Measurements from ENCODE around the gene DMD.

Gene DMD

DNA sequence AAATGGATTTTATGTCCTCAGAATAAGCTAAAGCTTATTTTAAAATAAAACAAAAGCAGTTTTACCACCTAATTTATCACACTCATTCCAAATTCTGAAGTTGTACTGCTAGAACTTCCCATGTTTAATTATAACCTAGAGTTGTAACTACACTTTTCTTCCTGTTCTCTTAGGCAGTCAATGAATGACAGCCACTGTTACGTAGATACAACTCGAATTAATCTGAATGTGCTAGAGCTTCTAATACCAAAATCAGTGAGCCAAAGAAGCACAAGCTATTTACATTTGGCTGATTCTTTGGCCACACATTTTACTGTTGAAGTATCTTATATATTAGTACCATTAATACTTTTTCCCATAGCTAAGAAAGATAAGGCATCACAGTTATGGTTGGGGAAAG lies 2040.6 kb downstream of the DMD start:
- TF ChIP-seq, protein P1, sequence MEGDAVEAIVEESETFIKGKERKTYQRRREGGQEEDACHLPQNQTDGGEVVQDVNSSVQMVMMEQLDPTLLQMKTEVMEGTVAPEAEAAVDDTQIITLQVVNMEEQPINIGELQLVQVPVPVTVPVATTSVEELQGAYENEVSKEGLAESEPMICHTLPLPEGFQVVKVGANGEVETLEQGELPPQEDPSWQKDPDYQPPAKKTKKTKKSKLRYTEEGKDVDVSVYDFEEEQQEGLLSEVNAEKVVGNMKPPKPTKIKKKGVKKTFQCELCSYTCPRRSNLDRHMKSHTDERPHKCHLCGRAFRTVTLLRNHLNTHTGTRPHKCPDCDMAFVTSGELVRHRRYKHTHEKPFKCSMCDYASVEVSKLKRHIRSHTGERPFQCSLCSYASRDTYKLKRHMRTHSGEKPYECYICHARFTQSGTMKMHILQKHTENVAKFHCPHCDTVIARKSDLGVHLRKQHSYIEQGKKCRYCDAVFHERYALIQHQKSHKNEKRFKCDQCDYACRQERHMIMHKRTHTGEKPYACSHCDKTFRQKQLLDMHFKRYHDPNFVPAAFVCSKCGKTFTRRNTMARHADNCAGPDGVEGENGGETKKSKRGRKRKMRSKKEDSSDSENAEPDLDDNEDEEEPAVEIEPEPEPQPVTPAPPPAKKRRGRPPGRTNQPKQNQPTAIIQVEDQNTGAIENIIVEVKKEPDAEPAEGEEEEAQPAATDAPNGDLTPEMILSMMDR (IDR thresholded peaks at IDR 0.05; ENCODE audit: control insufficient read depth, extremely low read depth, insufficient read depth) = no peak
- no peak overlapping the region for H3K4me3 ChIP-seq (ENCODE audit: low read depth, low read length)
- no peak for DNase-seq (ENCODE audit: low read depth)

DNA sequence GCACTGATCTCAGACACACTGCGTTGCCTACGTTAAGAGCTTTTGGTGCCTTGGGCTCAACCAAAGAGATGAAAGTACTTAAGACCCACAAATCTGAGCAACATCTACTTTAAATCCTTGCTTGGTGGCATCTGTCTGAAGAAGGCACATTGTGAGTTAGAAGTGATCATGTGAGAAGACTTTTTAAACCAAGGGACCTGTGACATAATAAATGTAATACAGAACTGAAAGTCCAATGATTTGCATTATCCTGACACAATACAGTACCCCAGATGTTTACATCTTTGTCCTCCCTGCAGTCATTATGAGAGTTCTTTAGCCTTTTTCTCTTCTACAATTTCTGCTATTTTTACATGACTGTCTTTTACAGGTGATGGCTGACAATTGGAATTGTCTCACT lies 2042.8 kb downstream of the DMD start:
- no peak overlapping the region for H3K4me3 ChIP-seq (ENCODE audit: low read depth, low read length)
- TF ChIP-seq, protein P1 (IDR thresholded peaks at IDR 0.05; ENCODE audit: control insufficient read depth, extremely low read depth, insufficient read depth) = no peak
- DNase-seq (ENCODE audit: low read depth) = no peak

DNA sequence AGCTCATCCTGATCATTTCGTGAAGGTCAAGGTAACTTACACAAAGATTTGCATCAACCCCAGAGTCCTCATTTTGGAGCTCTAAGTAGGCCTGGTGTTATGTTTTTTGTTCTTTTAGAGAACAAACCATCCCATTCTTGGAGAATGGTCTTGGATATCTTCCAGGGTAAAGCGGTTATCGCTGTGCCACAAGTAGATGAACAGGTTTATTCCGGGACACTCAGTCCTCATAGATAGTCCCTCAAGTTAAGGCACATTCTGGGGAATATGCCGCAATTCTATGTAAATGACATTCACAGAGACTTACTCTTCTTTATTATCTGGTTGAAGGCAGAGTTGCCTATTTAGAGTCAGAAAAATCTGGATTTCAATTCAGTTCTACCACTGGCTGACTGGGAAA lies 2044.5 kb downstream of the DMD start:
- H3K4me3 ChIP-seq (ENCODE audit: low read depth, low read length) = no peak overlapping the region
- no peak for DNase-seq (ENCODE audit: low read depth)
- TF ChIP-seq, protein P1 (IDR thresholded peaks at IDR 0.05; ENCODE audit: control insufficient read depth, extremely low read depth, insufficient read depth) = no peak

DNA sequence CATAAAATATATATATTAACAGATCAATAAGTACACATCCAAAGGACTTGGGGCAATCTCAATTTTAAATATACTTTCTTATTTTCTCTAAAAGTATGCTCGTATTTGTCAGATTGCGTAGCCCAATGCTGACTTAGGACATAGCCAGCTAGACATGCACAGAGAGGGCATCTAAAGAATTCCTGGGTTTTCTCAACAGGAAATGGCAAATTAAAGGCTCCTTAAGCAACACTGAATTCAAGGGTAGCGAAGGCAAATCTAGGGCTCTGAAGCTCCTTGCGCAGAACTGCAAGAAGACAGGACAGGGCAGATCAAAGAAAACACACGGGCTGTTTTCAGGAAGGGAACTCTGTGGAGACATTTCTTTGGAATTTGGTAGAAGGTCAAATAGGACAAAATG lies 2044.9 kb downstream of the DMD start:
- DNase-seq (ENCODE audit: low read depth) = no peak
- TF ChIP-seq, protein P1 (IDR thresholded peaks at IDR 0.05; ENCODE audit: control insufficient read depth, extremely low read depth, insufficient read depth) = no peak

DNA sequence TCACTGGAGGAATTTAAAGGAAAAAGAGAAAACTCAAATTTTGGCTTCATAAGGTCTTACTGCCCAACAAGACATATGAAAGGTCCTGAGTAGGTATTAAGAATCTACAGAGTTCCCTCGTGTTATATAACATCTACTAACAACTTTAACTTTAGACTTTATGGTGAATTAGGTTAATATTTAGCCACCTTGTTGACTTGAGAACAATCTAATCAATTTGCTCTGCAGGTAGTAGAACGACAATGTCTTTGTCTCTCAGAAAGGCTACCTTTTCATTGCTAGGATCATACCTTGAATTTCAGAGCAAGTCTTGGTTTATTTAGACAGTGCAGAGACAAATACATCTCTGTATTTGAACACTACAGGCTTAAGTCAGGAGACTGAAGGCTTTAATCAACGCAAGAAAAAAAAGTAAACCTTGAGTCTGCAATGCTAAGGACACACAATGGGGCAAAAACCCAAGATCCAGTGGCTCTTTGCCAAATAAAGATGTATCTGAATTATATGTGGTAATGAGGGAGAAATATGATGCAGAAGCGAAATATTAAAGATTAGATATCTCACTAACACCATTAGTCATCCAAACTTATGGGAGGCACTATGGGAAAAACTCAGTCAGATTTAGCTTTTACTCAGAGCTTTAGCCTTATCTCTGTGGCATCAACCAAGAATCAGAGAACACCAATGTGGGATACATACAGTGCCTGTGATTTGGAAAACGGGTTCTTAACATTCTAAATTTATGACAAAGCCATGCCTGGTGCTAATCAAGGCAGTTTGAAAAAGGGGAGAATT lies 2045.9 kb downstream of the DMD start:
- no peak overlapping the region for H3K4me3 ChIP-seq (ENCODE audit: low read depth, low read length)
- TF ChIP-seq, protein P1 (IDR thresholded peaks at IDR 0.05; ENCODE audit: control insufficient read depth, extremely low read depth, insufficient read depth) = no peak
- no peak for DNase-seq (ENCODE audit: low read depth)

More for the DNA sequence above, 2044.9 kb downstream of the DMD start:
- H3K4me3 ChIP-seq (ENCODE audit: low read depth, low read length) = no peak overlapping the region

DNA sequence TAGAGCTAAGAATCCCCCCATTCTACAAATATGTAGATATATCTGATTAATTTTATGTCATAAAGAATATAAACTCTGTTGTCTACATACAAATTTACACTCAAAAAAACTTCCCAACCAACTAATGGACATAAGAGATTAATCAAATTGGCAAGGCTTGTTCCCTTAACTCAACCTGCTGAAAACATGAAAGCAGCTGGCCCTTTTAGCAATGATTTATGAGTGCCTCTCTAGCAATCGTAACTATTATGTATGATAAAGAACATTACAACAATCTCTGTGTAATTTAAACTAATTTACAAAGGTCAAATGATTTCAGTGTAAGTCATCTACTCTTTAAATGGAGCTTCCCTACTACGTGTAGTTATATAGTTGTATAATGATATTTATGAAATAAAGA lies 2056.4 kb downstream of the DMD start:
- no peak overlapping the region for H3K4me3 ChIP-seq (ENCODE audit: low read depth, low read length)
- TF ChIP-seq, protein P1 (IDR thresholded peaks at IDR 0.05; ENCODE audit: control insufficient read depth, extremely low read depth, insufficient read depth) = no peak
- no peak for DNase-seq (ENCODE audit: low read depth)
